ENCODE measurements around the gene ATAT1. TPM values are rescaled to one million over a fixed set of nuclear protein-coding genes. Genes with fewer than 3 reads are reported as not detected.

ATAT1 gene
- total RNA-seq, 1 donor from 2014 or later, result 30.3 TPM

GRCh38 chr6:30686908-30687658 lies 60.4 kb downstream of the ATAT1 start:
- Mint-ChIP-seq H3K9me3 (ENCODE audit: unreplicated experiment) (no peaks in the 10 kb centered on the region), H3K27ac (ENCODE audit: unreplicated experiment) (peak overlapping the region; percentile 89), H3K36me3 (ENCODE audit: low read depth, unreplicated experiment) (peaks cover 34% of the 10 kb centered on the region), H3K4me1 (ENCODE audit: unreplicated experiment) (peaks cover 58% of the 10 kb centered on the region), H3K4me3 (ENCODE audit: unreplicated experiment) (peak overlapping the region; percentile 99), H3K27me3 (ENCODE audit: unreplicated experiment) (peaks cover 29% of the 10 kb centered on the region)
- TF ChIP-seq CTCF (IDR thresholded peaks at IDR 0.05; ENCODE audit: unreplicated experiment), result no peak
- peak; percentile 89 for DNase-seq (ENCODE audit: low spot score)

GRCh38 chr6:30687659-30688431 lies 61.2 kb downstream of the ATAT1 start:
- peaks cover 26% of the 10 kb centered on the region for H3K27me3 Mint-ChIP-seq (ENCODE audit: unreplicated experiment)
- peak; percentile 21 for DNase-seq (ENCODE audit: low spot score)
- H3K9me3 Mint-ChIP-seq (ENCODE audit: unreplicated experiment), result no peaks in the 10 kb centered on the region
- H3K27ac Mint-ChIP-seq (ENCODE audit: unreplicated experiment), result peak overlapping the region; percentile 89
- TF ChIP-seq CTCF (IDR thresholded peaks at IDR 0.05; ENCODE audit: unreplicated experiment), result no peak
- H3K36me3 Mint-ChIP-seq (ENCODE audit: low read depth, unreplicated experiment), result peaks cover 28% of the 10 kb centered on the region
- peaks cover 52% of the 10 kb centered on the region for H3K4me1 Mint-ChIP-seq (ENCODE audit: unreplicated experiment)
- H3K4me3 Mint-ChIP-seq (ENCODE audit: unreplicated experiment), result peak overlapping the region; percentile 99

GRCh38 chr6:30688569-30688968 lies 61.9 kb downstream of the ATAT1 start:
- Mint-ChIP-seq H3K9me3 (ENCODE audit: unreplicated experiment) (no peaks in the 10 kb centered on the region), H3K4me1 (ENCODE audit: unreplicated experiment) (peaks cover 49% of the 10 kb centered on the region), H3K27ac (ENCODE audit: unreplicated experiment) (peak overlapping the region; percentile 89), H3K4me3 (ENCODE audit: unreplicated experiment) (peak overlapping the region; percentile 99), H3K27me3 (ENCODE audit: unreplicated experiment) (peaks cover 23% of the 10 kb centered on the region), H3K36me3 (ENCODE audit: low read depth, unreplicated experiment) (peaks cover 25% of the 10 kb centered on the region)
- TF ChIP-seq CTCF (IDR thresholded peaks at IDR 0.05; ENCODE audit: unreplicated experiment), result no peak
- no peak for DNase-seq (ENCODE audit: low spot score)

- peak overlapping the region; percentile 94 for H3K4me3 Mint-ChIP-seq (ENCODE audit: unreplicated experiment)
- peak overlapping the region; percentile 68 for H3K27ac Mint-ChIP-seq (ENCODE audit: unreplicated experiment)
- peaks cover 45% of the 10 kb centered on the region for H3K4me1 Mint-ChIP-seq (ENCODE audit: unreplicated experiment)
- no peaks in the 10 kb centered on the region for H3K9me3 Mint-ChIP-seq (ENCODE audit: unreplicated experiment)
- no peak for DNase-seq (ENCODE audit: low spot score)
- H3K36me3 Mint-ChIP-seq (ENCODE audit: low read depth, unreplicated experiment), result peaks cover 20% of the 10 kb centered on the region
- no peak for TF ChIP-seq CTCF (IDR thresholded peaks at IDR 0.05; ENCODE audit: unreplicated experiment)
- peaks cover 20% of the 10 kb centered on the region for H3K27me3 Mint-ChIP-seq (ENCODE audit: unreplicated experiment)
These were observed 62.6 kb downstream of the ATAT1 start for GRCh38 chr6:30689022-30689865.

All from endothelial cell (in vitro differentiated cells).